Measurements from ENCODE around the gene ARHGAP12. TPM values are rescaled to one million over a fixed set of nuclear protein-coding genes. Genes with fewer than 3 reads are reported as not detected.

ARHGAP12 gene
- total RNA-seq, 1 donor from 2014 or later: 30.4 TPM

DNA sequence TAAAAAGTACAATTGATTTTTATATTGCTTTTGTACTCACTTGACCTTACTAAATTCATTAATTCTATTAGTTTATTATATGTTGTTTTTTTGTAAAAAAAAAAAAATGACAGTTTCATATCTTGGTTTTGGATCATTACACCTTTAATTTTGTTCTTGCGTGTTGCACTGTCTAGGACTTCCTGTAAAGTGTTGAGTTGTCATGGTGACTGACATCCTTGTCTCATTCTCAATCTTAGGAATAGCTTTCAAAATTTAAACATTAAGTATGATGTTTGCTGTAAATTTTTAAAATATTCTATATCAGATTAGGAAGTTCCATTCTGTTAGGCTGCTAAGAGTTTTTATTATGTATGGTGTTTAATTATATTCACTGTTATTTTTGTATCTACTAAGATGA, 139.1 kb downstream of the ARHGAP12 start:
- TF ChIP-seq, protein P1, sequence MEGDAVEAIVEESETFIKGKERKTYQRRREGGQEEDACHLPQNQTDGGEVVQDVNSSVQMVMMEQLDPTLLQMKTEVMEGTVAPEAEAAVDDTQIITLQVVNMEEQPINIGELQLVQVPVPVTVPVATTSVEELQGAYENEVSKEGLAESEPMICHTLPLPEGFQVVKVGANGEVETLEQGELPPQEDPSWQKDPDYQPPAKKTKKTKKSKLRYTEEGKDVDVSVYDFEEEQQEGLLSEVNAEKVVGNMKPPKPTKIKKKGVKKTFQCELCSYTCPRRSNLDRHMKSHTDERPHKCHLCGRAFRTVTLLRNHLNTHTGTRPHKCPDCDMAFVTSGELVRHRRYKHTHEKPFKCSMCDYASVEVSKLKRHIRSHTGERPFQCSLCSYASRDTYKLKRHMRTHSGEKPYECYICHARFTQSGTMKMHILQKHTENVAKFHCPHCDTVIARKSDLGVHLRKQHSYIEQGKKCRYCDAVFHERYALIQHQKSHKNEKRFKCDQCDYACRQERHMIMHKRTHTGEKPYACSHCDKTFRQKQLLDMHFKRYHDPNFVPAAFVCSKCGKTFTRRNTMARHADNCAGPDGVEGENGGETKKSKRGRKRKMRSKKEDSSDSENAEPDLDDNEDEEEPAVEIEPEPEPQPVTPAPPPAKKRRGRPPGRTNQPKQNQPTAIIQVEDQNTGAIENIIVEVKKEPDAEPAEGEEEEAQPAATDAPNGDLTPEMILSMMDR (conservative IDR thresholded peaks at IDR 0.05): no peak
- H3K4me1 Mint-ChIP-seq (ENCODE audit: unreplicated experiment): no peaks in the 10 kb centered on the region

DNA sequence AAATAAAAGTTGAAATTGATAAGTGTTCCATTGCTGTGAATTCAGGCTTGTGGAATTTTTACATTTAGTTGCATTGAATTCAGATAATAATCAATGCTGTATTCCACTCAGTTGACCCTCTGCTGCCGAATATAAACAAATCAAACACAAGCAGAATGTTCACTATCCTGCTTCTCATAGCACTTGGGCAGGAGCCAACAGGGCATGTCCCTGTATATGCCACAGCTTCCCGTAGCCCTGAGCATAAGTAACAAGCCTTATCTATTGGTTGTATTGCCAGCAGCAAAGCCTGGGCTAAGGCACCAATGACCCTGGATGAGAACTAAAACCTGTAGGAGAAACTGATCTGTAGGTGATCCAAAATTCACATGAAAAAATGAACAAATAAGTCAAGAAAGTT, 145.9 kb downstream of the ARHGAP12 start:
- no peak for DNase-seq (ENCODE audit: extremely low spot score, unreplicated experiment)
- TF ChIP-seq, protein P1 (conservative IDR thresholded peaks at IDR 0.05): no peak
- Mint-ChIP-seq H3K4me3 (no peak overlapping the region), H3K4me1 (ENCODE audit: unreplicated experiment) (no peaks in the 10 kb centered on the region), H3K27me3 (peaks cover 12% of the 10 kb centered on the region), H3K36me3 (no peaks in the 10 kb centered on the region), H3K27ac (no peak overlapping the region), H3K9me3 (no peaks in the 10 kb centered on the region)

More for the DNA sequence above, 139.1 kb downstream of the ARHGAP12 start:
- H3K4me3 Mint-ChIP-seq: no peak overlapping the region
- H3K36me3 Mint-ChIP-seq: no peaks in the 10 kb centered on the region
- no peak overlapping the region for H3K27ac Mint-ChIP-seq
- peaks cover 6% of the 10 kb centered on the region for H3K9me3 Mint-ChIP-seq
- peaks cover 10% of the 10 kb centered on the region for H3K27me3 Mint-ChIP-seq
- DNase-seq (ENCODE audit: extremely low spot score, unreplicated experiment): no peak

DNA sequence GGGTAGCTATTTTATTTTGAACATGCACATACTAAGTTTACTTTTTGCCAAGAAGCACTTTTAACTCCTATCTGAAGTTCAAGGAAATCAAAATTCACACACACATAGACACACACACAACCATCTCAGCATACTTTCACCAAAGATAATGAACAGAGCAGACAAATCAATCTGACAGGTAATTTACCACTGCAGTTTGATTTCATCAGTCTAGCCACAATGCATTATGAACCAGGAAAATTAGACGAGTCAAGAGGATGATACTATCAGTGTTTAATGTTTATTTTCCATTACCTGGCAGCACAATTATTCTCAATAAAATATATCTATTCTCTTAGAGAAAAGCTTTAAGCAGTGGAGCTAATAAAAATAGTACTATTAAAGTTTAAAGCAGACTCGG, 147.9 kb downstream of the ARHGAP12 start:
- TF ChIP-seq, protein P1 (conservative IDR thresholded peaks at IDR 0.05): no peak
- Mint-ChIP-seq H3K27me3 (peaks cover 12% of the 10 kb centered on the region), H3K36me3 (no peaks in the 10 kb centered on the region), H3K9me3 (no peaks in the 10 kb centered on the region), H3K4me1 (ENCODE audit: unreplicated experiment) (no peaks in the 10 kb centered on the region), H3K4me3 (no peak overlapping the region), H3K27ac (no peak overlapping the region)
- no peak for DNase-seq (ENCODE audit: extremely low spot score, unreplicated experiment)

- no peak for DNase-seq (ENCODE audit: extremely low spot score, unreplicated experiment)
- TF ChIP-seq, protein P1 (conservative IDR thresholded peaks at IDR 0.05): no peak
- Mint-ChIP-seq H3K4me1 (ENCODE audit: unreplicated experiment) (peaks cover 4% of the 10 kb centered on the region), H3K36me3 (no peaks in the 10 kb centered on the region), H3K9me3 (no peaks in the 10 kb centered on the region), H3K4me3 (no peak overlapping the region), H3K27me3 (peaks cover 7% of the 10 kb centered on the region), H3K27ac (no peak overlapping the region)
Observed at GRCh38 chr10:31778627-31779026, 150.0 kb downstream of the ARHGAP12 start.

DNA sequence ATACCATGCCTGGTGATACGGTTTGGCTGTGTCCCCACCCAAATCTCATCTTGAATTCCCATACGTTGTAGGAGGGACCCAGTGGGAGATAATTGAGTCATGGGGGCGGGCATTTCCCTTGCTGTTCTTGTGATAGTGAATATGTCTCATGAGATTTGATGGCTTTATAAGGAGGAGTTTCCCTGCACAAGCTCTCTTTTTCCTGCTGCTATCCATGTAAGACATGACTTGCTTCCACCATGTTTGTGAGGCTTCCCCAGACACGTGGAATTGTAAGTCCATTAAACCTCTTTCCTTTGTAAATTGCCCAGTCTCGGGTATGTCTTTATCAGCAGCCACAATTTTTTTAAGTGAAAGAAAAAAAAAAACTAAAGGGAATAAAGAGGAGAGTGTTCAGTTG, 152.5 kb downstream of the ARHGAP12 start:
- H3K36me3 Mint-ChIP-seq: no peaks in the 10 kb centered on the region
- no peak overlapping the region for H3K4me3 Mint-ChIP-seq
- no peaks in the 10 kb centered on the region for H3K9me3 Mint-ChIP-seq
- no peak overlapping the region for H3K27ac Mint-ChIP-seq
- peaks cover 8% of the 10 kb centered on the region for H3K4me1 Mint-ChIP-seq (ENCODE audit: unreplicated experiment)
- TF ChIP-seq, protein P1 (conservative IDR thresholded peaks at IDR 0.05): no peak
- peaks cover 7% of the 10 kb centered on the region for H3K27me3 Mint-ChIP-seq
- no peak for DNase-seq (ENCODE audit: extremely low spot score, unreplicated experiment)
